KOPT-K1 (cell line): Measurements from ENCODE around the gene WDR93.

Experiments
- H3K27ac ChIP-seq: fragments of 200-600 bp; sonication (generic); 2 replicates; pipeline ENCODE4 v1.5.1; 2016; ENCODE audit warnings: antibody characterized with exemption, mild to moderate bottlenecking, low read depth, low read length; ENCODE audit not compliant: poor library complexity, severe bottlenecking
- H3K36me3 ChIP-seq: fragments of 200-600 bp; sonication (generic); 2 replicates; pipeline ENCODE4 v1.5.1; 2017; ENCODE audit warnings: antibody characterized with exemption, mild to moderate bottlenecking, low read length, moderate library complexity; ENCODE audit not compliant: insufficient read depth
- H3K9me3 ChIP-seq: fragments of 200-600 bp; sonication (generic); 2 replicates; pipeline ENCODE4 v1.5.1; 2017; ENCODE audit warnings: antibody characterized with exemption, low read length, mild to moderate bottlenecking; ENCODE audit not compliant: insufficient read depth, poor library complexity, severe bottlenecking

Gene WDR93

DNA sequence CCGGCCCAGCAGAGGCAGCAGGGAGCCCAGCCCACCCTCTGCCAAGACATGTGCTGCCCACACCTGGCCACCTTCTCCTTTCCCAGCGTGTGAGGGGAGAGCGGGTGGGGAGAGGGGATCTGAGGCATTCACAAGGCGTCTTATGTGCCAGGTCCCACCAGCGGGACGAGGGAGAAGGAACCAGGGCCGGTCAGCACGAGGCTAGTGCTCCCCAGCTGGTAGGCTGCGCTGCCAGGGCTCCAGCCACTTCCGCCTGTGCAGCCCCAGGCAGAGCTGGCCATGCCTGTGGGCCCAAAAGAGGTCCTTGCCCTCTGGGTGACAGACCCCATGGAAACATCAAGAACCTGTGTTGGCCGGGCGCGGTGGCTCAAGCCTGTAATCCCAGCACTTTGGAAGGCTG lies 54.5 kb downstream of the WDR93 start:
- Histone ChIP-seq H3K27ac (no peak overlapping the region), H3K36me3 (no peaks in the 10 kb centered on the region), H3K9me3 (no peaks in the 10 kb centered on the region)

DNA sequence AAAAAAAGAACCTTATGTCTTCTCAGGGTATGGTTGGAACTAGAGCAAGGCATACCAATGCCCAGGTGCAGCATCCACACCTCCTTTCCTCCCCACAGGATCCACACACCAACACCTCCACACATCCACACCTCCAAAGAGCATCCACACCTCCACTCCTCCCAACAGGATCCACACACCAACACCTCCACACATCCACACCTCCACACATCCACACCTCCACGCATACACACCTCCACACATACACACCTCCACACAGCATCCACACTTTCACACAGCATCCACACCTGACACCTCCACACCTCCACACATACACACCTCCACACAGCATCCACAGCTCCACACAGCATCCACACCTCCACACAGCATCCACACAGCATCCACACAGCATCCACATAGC lies 55.2 kb downstream of the WDR93 start:
- no peaks in the 10 kb centered on the region for H3K9me3 ChIP-seq

DNA sequence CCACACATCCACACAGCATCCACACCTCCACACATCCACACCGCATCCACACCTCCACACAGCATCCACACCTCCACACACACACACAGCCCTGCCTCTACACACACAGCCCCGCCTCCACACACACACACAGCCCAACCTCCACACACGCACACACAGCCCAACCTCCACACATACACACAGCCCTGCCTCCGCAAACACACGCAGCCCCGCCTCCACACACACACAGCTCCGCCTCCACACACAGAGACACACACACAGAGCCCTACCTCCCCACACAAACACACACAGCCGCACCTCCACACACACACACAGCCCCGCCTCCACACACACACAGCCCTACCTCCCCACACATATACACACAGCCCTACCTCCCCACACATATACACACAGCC lies 55.8 kb downstream of the WDR93 start:
- no peaks in the 10 kb centered on the region for H3K36me3 ChIP-seq
- H3K9me3 ChIP-seq = no peaks in the 10 kb centered on the region
- no peak overlapping the region for H3K27ac ChIP-seq

More for the DNA sequence above, 55.2 kb downstream of the WDR93 start:
- H3K36me3 ChIP-seq = no peaks in the 10 kb centered on the region
- H3K27ac ChIP-seq = no peak overlapping the region

DNA sequence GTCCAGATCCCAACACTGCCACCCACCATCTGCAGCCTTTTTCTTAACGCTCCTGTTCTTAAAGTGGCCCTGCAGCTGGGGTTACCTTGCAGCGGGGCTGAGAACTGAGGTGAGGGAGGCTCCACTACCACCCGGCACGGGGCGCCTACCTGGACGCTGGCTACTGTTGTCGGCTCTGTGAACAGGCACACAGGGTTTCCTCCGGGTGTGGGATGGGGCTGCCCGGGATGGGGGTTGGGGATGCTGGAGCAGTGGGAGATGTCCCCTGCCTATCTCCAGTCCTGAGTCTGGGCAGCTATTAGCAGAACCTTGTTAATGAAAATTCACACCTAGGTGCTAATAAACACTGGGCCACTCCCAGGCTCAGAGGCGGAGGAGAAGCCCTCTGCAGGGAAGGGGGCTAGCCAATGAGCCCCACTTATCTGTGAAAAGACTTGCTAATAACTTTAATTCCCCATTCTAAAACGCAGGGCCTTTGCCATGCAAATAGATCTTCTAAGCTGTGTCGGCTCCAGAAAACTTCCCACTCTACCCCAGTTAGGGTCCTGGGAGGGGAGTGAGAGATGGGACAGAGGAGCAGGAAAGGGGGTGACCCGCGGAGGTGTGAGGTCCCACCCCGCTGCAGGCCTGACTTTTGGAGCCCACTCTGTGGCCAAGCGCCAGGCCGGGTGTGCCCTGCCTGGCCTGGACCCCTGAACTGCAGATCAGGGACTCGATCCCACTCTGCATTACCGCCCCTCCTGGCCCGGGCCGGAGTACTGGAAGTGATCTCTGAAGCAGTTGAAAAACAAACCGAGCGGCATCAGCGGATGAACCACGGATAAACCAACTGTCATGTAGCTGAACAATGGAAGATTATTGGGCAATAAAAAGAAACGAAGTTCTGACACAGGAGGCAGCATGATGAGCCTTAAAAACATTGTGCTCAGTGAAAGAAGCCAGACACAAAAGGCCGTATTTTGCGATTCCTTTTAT lies 57.4 kb downstream of the WDR93 start:
- Histone ChIP-seq H3K9me3 (no peaks in the 10 kb centered on the region), H3K27ac (no peak overlapping the region), H3K36me3 (no peaks in the 10 kb centered on the region)

DNA sequence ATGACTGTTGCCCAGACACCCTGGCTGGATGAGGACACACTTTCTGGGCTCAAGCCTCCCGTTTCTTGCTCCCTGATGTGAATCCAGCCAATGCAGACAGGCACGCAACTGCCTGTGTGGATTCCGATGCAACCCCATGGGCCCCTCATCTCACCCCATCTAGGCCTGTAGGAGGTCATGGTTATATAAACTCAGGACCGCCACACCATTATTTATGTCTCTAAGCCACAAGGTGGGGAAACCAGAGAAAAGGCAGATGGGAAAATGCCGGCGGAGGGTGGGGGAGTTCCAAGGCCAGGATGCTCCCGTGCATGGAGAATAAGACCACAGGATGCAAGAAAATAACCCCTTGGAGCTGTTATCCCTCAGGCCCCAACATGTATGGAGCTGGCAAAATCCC lies 58.4 kb downstream of the WDR93 start:
- no peak overlapping the region for H3K27ac ChIP-seq
- H3K36me3 ChIP-seq = no peaks in the 10 kb centered on the region
- H3K9me3 ChIP-seq = no peaks in the 10 kb centered on the region

DNA sequence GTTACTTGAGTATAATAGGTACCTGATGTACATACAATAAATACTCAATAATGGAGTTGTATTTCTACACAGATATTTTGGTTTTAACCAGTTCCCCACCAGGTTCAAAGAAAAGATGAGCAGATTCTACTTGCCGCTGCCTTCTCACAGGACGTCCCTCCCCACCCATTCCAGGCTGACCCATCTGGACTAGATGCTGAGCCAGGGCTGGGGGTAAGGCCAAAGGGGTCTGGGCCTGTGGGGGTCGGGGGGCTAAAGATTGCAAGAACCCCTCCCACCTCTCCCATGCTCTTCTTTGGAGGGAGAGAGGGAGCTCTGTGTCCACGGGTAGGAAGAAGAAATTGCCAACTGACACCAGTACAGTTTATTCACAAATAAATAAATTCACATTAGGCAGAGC lies 58.9 kb downstream of the WDR93 start:
- H3K27ac ChIP-seq = no peak overlapping the region
- H3K36me3 ChIP-seq = no peaks in the 10 kb centered on the region
- no peaks in the 10 kb centered on the region for H3K9me3 ChIP-seq

DNA sequence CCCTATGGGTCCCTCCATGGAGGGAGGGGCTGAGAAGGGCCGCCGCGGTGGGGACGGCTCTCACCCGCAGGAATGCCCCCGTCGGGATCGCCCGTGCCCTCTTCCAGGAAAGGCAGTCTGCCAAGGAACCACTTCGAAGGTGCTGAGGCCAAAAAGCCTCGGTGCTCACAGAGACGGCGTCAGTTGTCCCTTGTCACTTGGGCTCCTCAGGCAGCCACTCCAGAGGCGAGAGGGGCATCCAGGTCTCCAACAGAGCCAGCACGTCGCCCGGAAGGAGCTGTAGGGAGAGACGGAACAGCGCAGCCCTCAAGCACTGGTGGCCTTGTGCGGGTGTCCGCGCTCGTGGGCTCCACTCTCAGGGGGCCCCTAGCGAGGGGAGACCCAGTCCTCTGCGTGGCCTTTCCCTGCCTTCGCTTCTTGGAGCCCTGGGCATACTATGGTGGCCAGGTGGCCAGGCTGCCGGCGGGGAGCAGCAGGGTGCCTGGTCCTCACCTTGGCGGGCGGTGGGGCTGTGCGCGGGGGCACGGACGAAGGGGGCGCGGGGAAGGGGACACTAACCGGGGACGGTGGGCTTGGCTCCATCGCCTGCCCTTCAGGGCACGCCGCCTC lies 59.4 kb downstream of the WDR93 start:
- peak overlapping the region; percentile 45 for H3K27ac ChIP-seq
- no peaks in the 10 kb centered on the region for H3K36me3 ChIP-seq
- H3K9me3 ChIP-seq = no peaks in the 10 kb centered on the region

DNA sequence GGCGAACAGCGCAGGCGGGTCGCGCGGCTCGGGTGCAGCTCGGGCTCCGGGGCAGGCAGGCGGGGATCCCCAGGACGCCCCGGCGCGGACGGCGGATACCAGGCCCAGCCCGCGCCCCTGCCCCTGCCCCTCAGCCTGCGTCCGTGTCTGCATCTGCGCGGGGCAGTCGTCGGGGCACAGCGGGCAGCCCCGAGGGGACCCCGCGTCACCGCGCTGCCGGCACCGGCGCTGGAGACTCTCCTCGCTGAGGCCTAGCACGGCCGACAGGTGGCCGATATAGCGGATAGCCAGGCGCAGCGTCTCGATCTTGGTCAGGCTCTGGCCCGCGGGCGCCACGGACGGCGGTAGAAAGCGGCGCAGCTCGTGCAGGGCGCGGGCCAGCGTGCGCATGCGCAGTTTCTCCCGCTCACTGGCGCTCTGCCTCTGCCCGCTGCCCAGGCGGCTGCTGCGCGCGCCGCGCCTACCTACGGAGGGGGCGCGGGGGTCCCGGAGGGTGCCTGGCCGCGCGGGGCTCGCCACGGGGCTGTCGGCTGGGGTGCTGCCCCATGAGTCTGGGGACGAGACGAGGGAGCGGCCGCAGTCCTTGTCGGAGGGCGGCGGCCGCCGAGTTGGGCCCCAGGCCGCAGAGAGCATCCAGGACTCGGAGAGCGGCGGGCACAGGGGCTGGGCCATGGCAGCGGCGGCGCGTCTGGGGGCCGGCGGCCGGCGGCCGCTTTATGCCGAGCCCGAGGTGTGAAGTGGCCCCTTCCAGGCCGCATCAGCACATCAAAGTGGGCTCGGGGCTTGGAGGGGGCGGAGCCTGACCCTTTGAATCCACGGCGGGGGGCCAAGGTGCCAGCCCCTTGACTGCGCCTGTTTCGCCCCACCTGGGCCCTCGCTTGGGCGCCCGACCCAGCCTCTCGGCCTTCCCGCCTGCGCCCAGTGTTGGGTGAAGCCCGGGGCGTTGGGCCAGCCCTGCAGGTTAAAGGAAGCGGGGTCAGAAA lies 60.2 kb downstream of the WDR93 start, which contains the start of gene MESP1:
Gene MESP1 (minus strand): TSS at position 690 of the 983 bp plus-strand sequence. CDS start 18 bp downstream, at position 672.
- no peaks in the 10 kb centered on the region for H3K36me3 ChIP-seq
- H3K27ac ChIP-seq = peak within 1 kb of the TSS; percentile 45
- H3K9me3 ChIP-seq = no peaks in the 10 kb centered on the region

DNA sequence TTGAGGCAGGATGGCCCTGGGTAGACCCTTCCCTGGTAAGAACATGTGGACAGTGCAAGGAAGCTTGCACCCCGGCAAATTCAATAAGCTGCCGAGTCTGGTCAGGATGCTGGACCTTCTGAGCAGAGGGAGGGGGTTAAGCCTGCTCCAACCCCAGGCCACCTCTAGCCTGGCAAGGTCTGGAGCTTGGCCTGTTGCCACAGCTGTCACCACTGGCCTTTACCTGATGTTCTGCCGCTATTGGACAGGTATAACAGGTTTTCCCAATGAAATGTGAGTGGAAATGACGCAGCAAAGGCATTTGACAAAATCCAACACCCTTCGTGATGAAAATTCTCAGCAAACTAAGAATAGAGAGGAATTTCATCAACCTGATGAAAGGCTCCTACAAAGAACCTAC lies 61.1 kb downstream of the WDR93 start:
- no peak overlapping the region for H3K27ac ChIP-seq
- no peaks in the 10 kb centered on the region for H3K9me3 ChIP-seq
- H3K36me3 ChIP-seq = no peaks in the 10 kb centered on the region

DNA sequence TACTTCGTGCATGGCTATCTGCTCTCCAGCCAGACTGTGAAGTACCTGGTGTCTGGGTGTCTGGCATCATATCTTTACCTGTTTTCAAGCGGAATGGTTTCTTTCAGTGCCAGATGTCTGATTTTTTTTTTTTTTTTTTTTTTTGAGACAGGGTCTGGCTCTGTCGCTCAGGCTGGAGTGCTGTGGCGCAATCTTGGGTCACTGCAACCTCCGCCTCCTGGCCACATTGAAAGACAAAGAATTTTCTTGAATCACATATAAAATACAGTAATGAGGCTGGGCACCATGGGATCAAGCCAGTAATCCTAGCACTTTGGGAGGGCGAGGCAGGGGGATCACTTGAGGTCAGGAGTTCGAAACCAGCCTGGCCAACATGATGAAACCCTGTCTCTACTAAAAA lies 63.2 kb downstream of the WDR93 start:
- no peaks in the 10 kb centered on the region for H3K9me3 ChIP-seq
- no peaks in the 10 kb centered on the region for H3K36me3 ChIP-seq
- no peak overlapping the region for H3K27ac ChIP-seq

DNA sequence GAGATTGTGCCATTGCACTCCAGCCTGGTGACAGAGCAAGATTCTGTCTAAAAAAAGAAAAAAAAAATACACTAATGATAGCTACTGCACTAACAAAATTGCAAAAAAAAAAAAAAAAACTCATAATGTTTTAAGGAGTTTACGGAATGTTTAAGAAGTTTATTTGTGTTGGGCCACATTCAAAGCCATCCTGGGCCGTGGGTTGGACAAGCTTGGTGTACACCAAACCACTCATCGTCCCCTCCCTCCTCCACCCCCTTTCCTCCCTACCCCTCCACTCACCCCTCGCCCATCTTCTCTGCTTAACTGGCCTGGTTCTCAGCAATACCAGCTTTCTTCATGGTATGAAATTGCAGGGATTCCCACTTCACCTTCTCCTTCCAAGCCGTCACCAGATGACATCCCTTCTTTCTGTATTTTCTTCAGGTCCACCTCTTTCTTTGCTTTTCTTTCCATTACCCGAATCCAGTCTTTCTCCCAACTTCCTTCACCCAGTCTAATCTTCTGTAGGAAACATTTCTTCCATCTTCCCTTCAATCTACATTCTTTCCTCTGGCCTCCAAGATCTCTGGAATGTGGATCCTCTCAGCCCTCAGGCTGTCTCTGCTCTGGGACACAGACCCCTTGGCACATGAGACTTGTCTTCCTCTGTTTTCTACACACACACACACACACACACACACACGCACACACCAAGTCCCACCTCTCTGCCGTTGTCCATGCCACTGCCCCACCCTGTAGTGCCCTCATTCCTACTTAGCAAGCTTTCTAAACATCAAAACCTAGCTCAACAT lies 63.9 kb downstream of the WDR93 start:
- Histone ChIP-seq H3K9me3 (no peaks in the 10 kb centered on the region), H3K27ac (no peak overlapping the region), H3K36me3 (no peaks in the 10 kb centered on the region)

DNA sequence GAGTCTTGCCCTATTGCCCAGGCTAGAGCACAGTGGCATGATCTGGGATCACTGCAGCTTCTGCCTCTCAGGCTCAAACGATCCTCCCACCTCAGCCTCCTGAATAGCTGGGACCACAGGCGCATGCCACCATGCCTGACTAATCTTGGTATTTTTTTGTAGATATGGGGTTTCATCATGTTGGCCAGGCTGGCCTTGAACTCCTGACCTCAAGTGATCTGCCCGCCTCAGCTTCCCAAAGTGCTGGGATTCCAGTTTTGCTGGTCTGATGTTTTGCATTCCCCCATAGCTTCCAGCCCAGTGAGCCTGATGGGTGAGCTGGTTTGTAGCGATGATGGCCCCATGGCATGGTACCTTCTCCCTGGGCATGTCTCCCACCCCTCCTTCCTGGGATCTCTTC lies 65.1 kb downstream of the WDR93 start:
- Histone ChIP-seq H3K36me3 (no peaks in the 10 kb centered on the region), H3K9me3 (no peaks in the 10 kb centered on the region), H3K27ac (no peak overlapping the region)

DNA sequence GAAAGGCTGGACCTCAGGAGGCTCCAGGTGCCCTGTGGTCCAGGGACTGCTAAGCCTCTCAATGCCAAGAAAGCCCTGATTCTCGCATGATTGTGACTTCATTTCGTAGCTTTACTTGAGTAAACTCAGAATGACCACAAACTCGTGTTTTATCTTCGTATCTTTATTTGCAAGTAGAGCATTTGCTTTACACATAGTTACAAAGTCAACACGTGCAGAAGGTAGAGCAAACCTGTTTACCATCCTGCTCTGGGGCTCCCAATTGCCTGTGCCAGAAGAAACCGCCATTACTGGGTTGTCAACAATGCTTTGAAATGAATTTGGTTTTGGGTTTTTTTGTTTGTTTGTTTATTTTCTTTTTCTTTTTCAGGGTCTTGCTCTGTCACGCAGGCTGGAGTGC lies 66.3 kb downstream of the WDR93 start:
- no peak overlapping the region for H3K27ac ChIP-seq

DNA sequence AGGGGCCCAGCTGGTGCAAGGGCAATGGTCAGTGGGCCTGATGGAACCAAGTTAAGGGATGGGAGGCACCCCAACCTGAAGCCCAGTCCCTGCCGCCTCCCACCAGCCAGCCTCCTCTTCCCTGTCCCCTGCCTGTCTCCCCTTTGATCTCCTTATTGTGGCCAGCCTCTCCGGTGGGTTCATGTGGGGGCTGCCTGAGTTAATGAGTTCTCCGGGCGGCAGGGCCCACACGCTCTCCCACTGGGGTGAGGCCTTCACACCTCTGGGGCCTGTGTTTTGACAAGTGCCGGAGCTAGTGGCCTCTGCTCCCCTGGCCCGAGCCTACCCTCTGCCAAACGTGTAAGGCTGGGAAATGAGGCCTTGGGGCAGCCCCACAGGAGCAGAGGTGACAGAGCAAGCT lies 67.7 kb downstream of the WDR93 start:
- no peaks in the 10 kb centered on the region for H3K36me3 ChIP-seq
- no peak overlapping the region for H3K27ac ChIP-seq
- no peaks in the 10 kb centered on the region for H3K9me3 ChIP-seq

More for the DNA sequence above, 66.3 kb downstream of the WDR93 start:
- Histone ChIP-seq H3K36me3 (no peaks in the 10 kb centered on the region), H3K9me3 (no peaks in the 10 kb centered on the region)
